GM12801 (cell line): ENCODE data around the gene CLCNKA.

Experiments
- CTCF ChIP-seq: IDR thresholded peaks from one replicate; pipeline ENCODE4 v1.5.1; 2011; ENCODE audit warnings: control low read depth; ENCODE audit not compliant: insufficient read length; ENCODE audit errors: extremely low read depth

The CLCNKA gene

GRCh38 chr1:16023050-16023653, 1.3 kb downstream of the CLCNKA start:
- no peak for TF ChIP-seq CTCF

- TF ChIP-seq CTCF, result no peak
Measured at GRCh38 chr1:16026723-16027484, 5.1 kb downstream of the CLCNKA start.

- TF ChIP-seq CTCF, result no peak
Measured at GRCh38 chr1:16028237-16029002, 6.6 kb downstream of the CLCNKA start.

GRCh38 chr1:16029288-16029687, 7.5 kb downstream of the CLCNKA start:
- TF ChIP-seq CTCF, result no peak

GRCh38 chr1:16031551-16031950, 9.7 kb downstream of the CLCNKA start:
- no peak for TF ChIP-seq CTCF

- TF ChIP-seq CTCF, result peak; percentile 8
Measured at GRCh38 chr1:16032388-16033102, 10.7 kb downstream of the CLCNKA start.

GRCh38 chr1:16038620-16038912, 16.7 kb downstream of the CLCNKA start:
- TF ChIP-seq CTCF, result no peak
